Astrocyte (in vitro differentiated cells and primary cell): Measurements from ENCODE around the gene RAB32. TPM values are rescaled to one million over a fixed set of nuclear protein-coding genes. Genes with fewer than 3 reads are reported as not detected.
A peak's percentile ranks its signal among the peaks of the same experiment; 100 is the strongest.

Source experiments
- DNase-seq: peaks from one replicate; pipeline ENCODE4 v3.0.0-alpha.2; 2010; ENCODE audit warnings: low read depth
- FAIRE-seq: peaks from 2 replicates; lab custom pipeline; 2011; peaks lifted over from hg19 to GRCh38; lab: Jason Lieb, UNC
- H2AFZ ChIP-seq: 2 replicates; pipeline ENCODE4 v1.6.0; 2012; ENCODE audit warnings: low read depth, low read length, inconsistent platforms
- H3K27ac ChIP-seq: 2 replicates; pipeline ENCODE4 v1.5.1; 2011; ENCODE audit warnings: low read depth, low read length, inconsistent platforms
- H3K27me3 ChIP-seq: 2 replicates; pipeline ENCODE4 v1.6.0; 2011; ENCODE audit warnings: low read length, inconsistent platforms; ENCODE audit not compliant: insufficient read depth
- H3K36me3 ChIP-seq: 2 replicates; pipeline ENCODE4 v1.5.1; 2011; ENCODE audit warnings: low read length, inconsistent platforms; ENCODE audit not compliant: insufficient read depth
- H3K4me1 ChIP-seq: 2 replicates; pipeline ENCODE4 v1.5.1; 2011; ENCODE audit warnings: low read length, inconsistent platforms; ENCODE audit not compliant: insufficient read depth
- H3K4me2 ChIP-seq: 2 replicates; pipeline ENCODE4 v1.6.0; 2012; ENCODE audit warnings: low read length, inconsistent platforms
- H3K4me3 ChIP-seq: 2 replicates; pipeline ENCODE4 v1.5.1; 2011; ENCODE audit warnings: low read depth, mild to moderate bottlenecking, low read length, inconsistent platforms; ENCODE audit not compliant: insufficient read depth
- H3K79me2 ChIP-seq: 2 replicates; pipeline ENCODE4 v1.6.0; 2012; ENCODE audit warnings: mild to moderate bottlenecking, low read length, inconsistent platforms; ENCODE audit not compliant: insufficient read depth
- H3K9ac ChIP-seq: 2 replicates; pipeline ENCODE4 v1.6.0; 2012; ENCODE audit warnings: mild to moderate bottlenecking, low read length, inconsistent platforms
- H3K9me3 ChIP-seq: 2 replicates; pipeline ENCODE4 v1.5.1; 2012; ENCODE audit warnings: low read depth, mild to moderate bottlenecking, low read length, inconsistent platforms; ENCODE audit not compliant: insufficient read depth
- H4K20me1 ChIP-seq: 2 replicates; pipeline ENCODE4 v1.6.0; 2012; ENCODE audit warnings: low read length, inconsistent platforms; ENCODE audit not compliant: insufficient read depth
- H3K27ac Mint-ChIP-seq: one replicate; pipeline ENCODE4 v1.8.0; 2021; ENCODE audit warnings: mild to moderate bottlenecking, mixed read lengths; ENCODE audit not compliant: unreplicated experiment
- H3K27me3 Mint-ChIP-seq: one replicate; pipeline ENCODE4 v1.8.0; 2021; ENCODE audit warnings: low read depth, mixed read lengths; ENCODE audit not compliant: unreplicated experiment
- H3K36me3 Mint-ChIP-seq: one replicate; pipeline ENCODE4 v1.8.0; 2021; ENCODE audit warnings: low read depth, mixed read lengths; ENCODE audit not compliant: unreplicated experiment
- H3K4me1 Mint-ChIP-seq: one replicate; pipeline ENCODE4 v1.8.0; 2021; ENCODE audit warnings: low read depth, mixed read lengths; ENCODE audit not compliant: unreplicated experiment
- H3K4me3 Mint-ChIP-seq: one replicate; pipeline ENCODE4 v1.8.0; 2021; ENCODE audit warnings: mild to moderate bottlenecking, moderate library complexity, mixed read lengths; ENCODE audit not compliant: unreplicated experiment
- H3K9me3 Mint-ChIP-seq: one replicate; pipeline ENCODE4 v1.8.0; 2021; ENCODE audit warnings: mild to moderate bottlenecking, mixed read lengths; ENCODE audit not compliant: unreplicated experiment
- CTCF ChIP-seq: IDR thresholded peaks from 2 replicates; pipeline ENCODE4 v1.5.1; 2011; ENCODE audit warnings: low read depth, mild to moderate bottlenecking, inconsistent platforms, low read length, moderate library complexity; ENCODE audit not compliant: insufficient read depth
- EZH2 ChIP-seq: IDR thresholded peaks from 2 replicates; pipeline ENCODE4 v1.6.1; 2012; ENCODE audit warnings: mild to moderate bottlenecking, low read length, inconsistent platforms; ENCODE audit not compliant: insufficient read depth
- total RNA-seq: library from RNA; stranded (reverse); gene quantifications from 2 replicates; pipeline ENCODE4 v1.2.1, GENCODE V29; 2021

The RAB32 gene
- total RNA-seq, 1 donor from 2014 or later = 77.4 TPM

GRCh38 chr6:146532702-146533101 is 10.9 kb upstream of the RAB32 start:
- Histone ChIP-seq H2AFZ (no peak overlapping the region), H3K79me2 (no peaks in the 10 kb centered on the region), H3K36me3 (no peaks in the 10 kb centered on the region), H3K27me3 (no peaks in the 10 kb centered on the region), H3K4me3 (no peak overlapping the region), H4K20me1 (no peaks in the 10 kb centered on the region), H3K4me2 (no peak overlapping the region), H3K27ac (no peak overlapping the region), H3K4me1 (no peaks in the 10 kb centered on the region), H3K9ac (no peak overlapping the region), H3K9me3 (no peaks in the 10 kb centered on the region)
- H3K4me3 Mint-ChIP-seq = no peak overlapping the region
- no peaks in the 10 kb centered on the region for H3K27me3 Mint-ChIP-seq
- no peak overlapping the region for H3K27ac Mint-ChIP-seq
- no peaks in the 10 kb centered on the region for H3K36me3 Mint-ChIP-seq
- DNase-seq (no peak), FAIRE-seq (no peak)
- H3K9me3 Mint-ChIP-seq = peaks cover 2% of the 10 kb centered on the region
- H3K4me1 Mint-ChIP-seq = no peaks in the 10 kb centered on the region
- TF ChIP-seq CTCF (no peak), EZH2 (no peak)

DNA sequence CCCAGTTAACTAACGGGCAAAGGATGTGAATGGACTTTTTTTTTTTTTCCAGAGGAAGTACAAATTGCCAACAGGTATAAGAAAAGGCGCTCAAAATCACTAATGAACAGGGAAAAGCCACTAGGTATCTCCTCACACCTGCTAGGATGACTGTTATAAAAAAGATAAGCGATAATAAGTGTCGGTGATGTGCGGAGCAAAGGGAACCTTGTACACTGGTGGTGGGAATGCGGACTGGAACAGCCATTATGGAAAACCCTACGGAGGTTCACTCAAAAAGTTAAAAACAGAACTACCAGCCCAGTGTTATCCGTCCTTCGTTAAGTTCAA is 787 bp upstream of the RAB32 start:
- peak overlapping the region; percentile 98 for H3K9ac ChIP-seq
- H3K4me3 Mint-ChIP-seq = peak overlapping the region; percentile 79
- no peaks in the 10 kb centered on the region for H3K27me3 ChIP-seq
- H3K4me1 Mint-ChIP-seq = peaks cover 15% of the 10 kb centered on the region
- H3K9me3 Mint-ChIP-seq = no peaks in the 10 kb centered on the region
- H3K36me3 ChIP-seq = no peaks in the 10 kb centered on the region
- TF ChIP-seq EZH2 (no peak), CTCF (no peak)
- H4K20me1 ChIP-seq = no peaks in the 10 kb centered on the region
- peak overlapping the region; percentile 93 for H3K4me2 ChIP-seq
- H2AFZ ChIP-seq = peak overlapping the region; percentile 70
- DNase-seq (no peak), FAIRE-seq (no peak)
- H3K9me3 ChIP-seq = no peaks in the 10 kb centered on the region
- H3K79me2 ChIP-seq = peaks cover 40% of the 10 kb centered on the region
- no peaks in the 10 kb centered on the region for H3K36me3 Mint-ChIP-seq
- peaks cover 22% of the 10 kb centered on the region for H3K4me1 ChIP-seq
- peak overlapping the region; percentile 95 for H3K27ac ChIP-seq
- H3K4me3 ChIP-seq = peak overlapping the region; percentile 48
- H3K27ac Mint-ChIP-seq = peak overlapping the region; percentile 88
- no peaks in the 10 kb centered on the region for H3K27me3 Mint-ChIP-seq

DNA sequence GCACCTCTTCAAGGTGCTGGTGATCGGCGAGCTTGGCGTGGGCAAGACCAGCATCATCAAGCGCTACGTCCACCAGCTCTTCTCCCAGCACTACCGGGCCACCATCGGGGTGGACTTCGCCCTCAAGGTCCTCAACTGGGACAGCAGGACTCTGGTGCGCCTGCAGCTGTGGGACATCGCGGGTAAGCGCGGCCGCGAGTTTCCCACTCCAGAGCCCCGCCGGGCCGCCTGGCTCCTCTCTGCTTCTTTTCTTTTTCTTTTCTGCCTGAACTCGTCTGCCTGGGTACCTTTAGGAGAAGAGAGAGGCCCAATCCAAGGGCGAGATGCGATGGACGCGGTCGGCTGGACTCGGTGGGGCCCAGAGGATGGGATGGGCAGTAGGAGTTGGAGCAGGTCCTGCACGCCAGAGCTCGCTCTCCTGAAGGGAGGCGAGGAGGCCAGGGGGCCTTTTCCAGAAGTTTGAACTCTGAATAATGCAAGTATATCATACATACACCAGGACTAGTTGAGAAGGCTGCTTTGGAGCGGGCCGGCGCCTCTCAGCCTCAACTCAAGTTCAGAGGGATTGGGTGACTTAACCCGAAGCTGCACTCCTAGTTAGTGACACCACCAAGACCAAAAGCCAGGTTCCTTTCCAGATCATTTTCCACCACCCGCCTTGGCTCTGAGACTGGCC is 445 bp downstream of the RAB32 start:
- peaks cover 22% of the 10 kb centered on the region for H3K4me1 ChIP-seq
- no peaks in the 10 kb centered on the region for H3K9me3 ChIP-seq
- peak overlapping the region; percentile 95 for H3K27ac ChIP-seq
- Mint-ChIP-seq H3K9me3 (no peaks in the 10 kb centered on the region), H3K4me3 (peak overlapping the region; percentile 99), H3K36me3 (no peaks in the 10 kb centered on the region), H3K27me3 (no peaks in the 10 kb centered on the region), H3K4me1 (peaks cover 18% of the 10 kb centered on the region), H3K27ac (peak overlapping the region; percentile 95)
- peak overlapping the region; percentile 84 for H2AFZ ChIP-seq
- H3K4me3 ChIP-seq = peak overlapping the region; percentile 85
- no peak for FAIRE-seq
- peak; percentile 52 for DNase-seq
- peak overlapping the region; percentile 98 for H3K9ac ChIP-seq
- H3K79me2 ChIP-seq = peaks cover 53% of the 10 kb centered on the region
- H3K4me2 ChIP-seq = peak overlapping the region; percentile 93
- no peak for TF ChIP-seq CTCF
- no peak for TF ChIP-seq EZH2
- H3K36me3 ChIP-seq = no peaks in the 10 kb centered on the region
- H3K27me3 ChIP-seq = no peaks in the 10 kb centered on the region
- H4K20me1 ChIP-seq = no peaks in the 10 kb centered on the region
